GM19324 (cell line): ENCODE results near the gene RRP1.
"Not testable (repeated sequence)": the region's sequence is repeated elsewhere in the genome, so short reads cannot be mapped to it uniquely, and the experiment has no call there.

Experiments
- ATAC-seq: cut with Tn5 transposase; IDR thresholded peaks from one replicate; pipeline ENCODE4 v1.9.1; 2021; ENCODE audit warnings: mild to moderate bottlenecking, moderate library complexity; ENCODE audit not compliant: unreplicated experiment, low FRiP score

The RRP1 gene

DNA sequence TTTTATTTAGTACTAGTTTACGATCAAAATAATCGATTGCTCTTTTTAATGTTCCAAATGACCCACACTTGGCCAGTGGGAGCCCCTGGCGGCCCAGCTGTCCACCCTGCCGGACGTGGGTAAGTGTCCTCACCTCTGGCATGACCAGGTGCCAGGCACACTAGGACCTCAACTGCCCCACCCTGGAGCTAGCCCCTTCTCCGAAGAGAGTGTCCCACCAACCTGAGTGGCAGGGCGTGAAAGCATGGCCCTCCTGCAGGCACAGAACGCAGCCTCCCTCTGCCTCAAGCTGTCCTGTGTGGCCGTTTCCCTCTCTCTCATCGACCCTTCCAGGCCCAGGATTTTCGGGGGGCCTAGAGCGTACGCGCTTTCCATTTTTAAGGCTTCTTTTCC lies 42.8 kb downstream of the RRP1 start:
- no peak for ATAC-seq

DNA sequence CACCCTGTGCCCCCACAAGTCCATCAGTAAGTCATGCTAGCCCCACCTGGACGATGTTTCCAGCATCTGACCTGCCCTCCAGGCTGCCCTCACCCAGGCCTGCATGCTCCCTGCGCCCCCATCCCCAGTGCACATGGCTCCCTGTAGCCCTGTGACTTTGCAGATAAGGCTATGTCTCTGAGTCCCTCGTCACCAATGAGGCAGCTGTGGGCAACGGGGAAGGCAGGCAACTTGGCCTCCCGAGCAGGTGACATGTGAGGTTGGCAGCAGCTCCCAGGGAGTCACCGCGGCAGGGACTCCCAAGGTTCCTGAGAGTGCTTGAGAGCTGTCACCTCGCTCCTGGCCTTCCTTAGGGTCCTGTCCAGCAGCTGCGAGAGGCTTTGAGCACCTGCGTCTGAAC lies 43.3 kb downstream of the RRP1 start:
- ATAC-seq: no peak

DNA sequence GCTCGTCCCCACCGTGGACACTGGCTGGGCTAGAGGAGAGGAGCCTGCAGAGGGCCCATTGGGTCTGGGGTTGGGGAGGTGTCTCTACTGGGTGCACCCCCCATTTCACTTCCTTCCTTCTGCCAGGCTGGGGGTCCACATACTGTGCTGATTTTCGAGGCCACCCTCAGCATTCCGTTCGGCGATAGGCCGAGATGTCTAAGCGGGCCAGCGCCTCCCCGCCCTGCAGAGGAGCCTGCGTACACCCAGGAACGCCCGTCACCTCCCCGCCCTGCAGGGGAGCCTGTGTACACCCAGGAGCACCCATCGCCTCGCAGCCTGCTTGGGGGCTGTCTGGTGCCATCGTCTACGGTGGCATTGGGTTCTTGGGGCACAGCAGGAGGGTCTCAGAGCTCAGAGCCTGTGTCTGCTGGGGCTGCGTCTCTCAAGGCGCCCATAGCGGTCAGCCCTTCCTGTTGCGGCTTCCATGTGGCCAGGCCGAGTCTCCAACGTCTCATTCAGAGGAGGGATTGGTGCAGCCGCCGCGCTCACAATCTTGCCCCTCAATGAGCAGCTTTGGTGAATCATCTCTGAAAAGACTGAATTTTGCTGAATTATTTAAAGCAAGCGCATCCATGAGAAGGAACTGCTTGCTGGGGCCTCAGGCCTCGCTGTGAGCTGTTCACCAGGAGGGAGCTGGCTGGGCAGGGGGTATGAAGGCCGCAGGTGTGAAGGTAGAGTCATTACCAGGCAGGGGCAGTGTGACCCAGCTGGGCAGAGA lies 44.9 kb downstream of the RRP1 start:
- ATAC-seq: no peak

DNA sequence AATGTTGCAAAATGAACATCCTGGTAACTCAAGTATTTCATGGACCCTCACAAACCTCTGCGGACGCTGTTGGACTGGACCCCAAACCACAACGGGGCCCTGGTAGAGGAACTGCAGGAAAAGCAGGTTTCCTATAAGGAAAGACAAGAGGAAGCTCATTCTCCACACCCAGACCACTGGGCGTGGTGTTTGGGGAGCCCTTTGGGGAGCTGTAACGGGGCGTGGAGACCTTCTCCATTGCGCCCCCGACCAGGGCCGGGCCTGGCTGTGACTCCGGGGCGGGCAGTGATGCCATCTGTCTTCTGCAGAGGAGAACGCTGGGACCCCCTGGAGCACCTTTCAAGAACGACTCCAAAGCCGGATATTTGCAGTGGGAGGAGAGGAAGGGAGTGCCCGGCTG lies 45.7 kb downstream of the RRP1 start:
- no peak for ATAC-seq

DNA sequence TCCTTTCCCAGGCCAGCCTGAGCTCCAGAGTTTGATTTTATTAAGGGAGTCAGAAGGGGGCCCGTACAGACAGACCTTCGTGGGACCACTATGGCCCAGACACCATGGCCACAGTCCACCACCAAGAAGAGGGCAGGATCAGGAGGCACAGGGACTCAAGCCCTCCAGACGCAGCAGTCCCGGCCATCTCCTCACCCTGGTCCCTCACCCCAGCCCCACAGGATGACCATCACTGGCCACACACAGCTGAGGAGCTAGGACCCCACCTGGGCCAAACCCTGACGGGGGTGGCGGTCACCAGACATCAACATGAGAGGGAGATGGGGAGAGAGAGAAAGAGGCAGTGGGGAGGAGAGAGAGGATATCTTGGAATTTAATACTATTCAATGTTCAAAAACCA lies 46.5 kb downstream of the RRP1 start:
- ATAC-seq: no peak

DNA sequence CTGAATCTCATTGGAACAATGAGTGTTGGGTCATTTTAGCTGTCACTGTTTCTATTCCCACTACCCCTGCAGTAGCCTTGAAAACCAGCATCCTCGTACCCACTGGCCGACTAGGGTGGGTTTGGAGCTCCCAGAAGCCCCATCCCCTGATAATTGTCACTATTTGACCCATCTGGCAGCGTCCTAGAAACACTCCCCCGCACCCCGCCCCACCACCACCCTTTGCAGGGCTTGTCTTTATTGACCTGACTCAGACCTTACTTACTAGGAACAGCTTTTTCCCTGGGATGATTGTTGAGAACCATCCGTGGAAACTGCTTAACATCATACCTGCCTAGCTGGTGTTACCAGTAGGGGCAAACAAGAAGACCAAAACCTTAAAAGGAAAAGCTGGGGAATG lies 47.2 kb downstream of the RRP1 start:
- ATAC-seq: no peak

DNA sequence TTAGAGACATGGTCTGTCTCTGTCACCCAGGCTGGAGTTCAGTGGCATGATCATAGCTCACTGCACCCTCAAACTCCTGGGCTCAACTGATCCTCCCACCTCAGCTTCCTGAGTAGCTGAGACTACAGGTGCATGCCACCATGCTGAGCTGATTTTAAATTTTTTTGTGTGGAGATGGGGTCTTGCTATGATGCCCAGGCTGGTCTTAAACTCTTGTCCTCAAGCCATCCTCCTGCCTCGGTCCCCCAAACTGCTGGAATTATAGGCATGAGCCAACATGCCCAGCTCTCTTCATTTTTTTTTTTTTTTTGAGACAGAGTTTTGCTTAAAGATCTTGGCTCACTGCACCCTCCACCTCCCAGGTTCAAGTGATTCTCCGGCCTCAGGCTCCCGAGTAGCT lies 50.9 kb downstream of the RRP1 start:
- no peak for ATAC-seq

DNA sequence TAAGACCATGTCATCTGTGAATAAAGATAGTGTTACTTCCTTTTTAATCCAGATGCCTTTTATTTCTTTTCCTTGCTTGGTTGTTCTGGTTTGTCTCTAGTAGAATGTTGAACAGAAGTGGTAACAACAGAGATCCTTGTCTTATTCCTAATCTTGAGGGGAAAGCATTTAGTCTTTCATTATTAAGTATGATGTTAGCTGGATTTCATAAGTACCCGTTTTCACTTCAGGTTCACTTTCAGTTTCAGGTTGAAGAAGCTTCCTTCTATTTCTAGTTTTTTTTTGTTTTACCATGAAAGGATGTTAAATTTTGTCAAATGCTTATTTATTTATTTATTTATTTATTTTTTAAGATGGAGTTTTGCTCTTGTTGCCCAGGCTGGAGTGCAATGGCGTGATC lies 53.4 kb downstream of the RRP1 start:
- no peak for ATAC-seq

DNA sequence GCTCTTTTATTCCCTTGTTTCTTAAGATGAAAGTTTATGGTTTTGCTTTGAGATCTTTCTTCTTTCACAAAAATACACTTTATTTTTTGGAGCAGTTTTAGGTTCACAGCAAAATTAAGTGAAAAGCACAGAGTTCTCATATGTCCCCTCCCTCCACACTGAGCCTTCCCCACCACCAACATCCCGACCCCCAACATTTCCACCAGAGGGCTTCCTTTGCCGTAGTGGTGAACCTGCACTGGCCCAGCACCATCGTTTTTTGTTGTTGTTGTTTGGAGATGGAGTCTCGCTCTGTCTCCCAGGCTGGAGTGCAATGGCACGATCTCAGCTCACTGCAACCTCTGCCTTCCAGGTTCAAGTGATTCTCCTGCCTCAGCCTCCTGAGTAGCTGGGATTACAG lies 55.5 kb downstream of the RRP1 start:
- not testable (repeated sequence) for ATAC-seq

DNA sequence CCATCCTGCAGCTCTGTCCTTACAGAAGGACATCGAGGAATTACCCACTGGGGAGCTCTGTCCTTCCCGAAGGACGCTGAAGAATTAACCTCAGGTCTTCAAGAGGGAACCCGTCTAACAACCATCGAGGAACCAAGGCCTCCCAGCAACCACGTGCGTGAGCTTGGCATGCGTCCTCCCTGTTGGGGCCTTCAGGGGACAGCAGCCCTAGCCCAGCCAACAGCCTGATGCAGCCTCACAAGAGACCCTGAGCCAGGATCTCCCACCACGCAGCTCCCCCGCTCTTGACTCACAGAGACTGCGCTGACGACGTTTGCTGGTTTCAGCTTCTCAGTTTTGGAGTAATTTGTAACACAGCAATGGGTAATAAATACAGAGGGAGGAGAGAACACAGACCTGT lies 56.0 kb downstream of the RRP1 start:
- ATAC-seq: no peak

DNA sequence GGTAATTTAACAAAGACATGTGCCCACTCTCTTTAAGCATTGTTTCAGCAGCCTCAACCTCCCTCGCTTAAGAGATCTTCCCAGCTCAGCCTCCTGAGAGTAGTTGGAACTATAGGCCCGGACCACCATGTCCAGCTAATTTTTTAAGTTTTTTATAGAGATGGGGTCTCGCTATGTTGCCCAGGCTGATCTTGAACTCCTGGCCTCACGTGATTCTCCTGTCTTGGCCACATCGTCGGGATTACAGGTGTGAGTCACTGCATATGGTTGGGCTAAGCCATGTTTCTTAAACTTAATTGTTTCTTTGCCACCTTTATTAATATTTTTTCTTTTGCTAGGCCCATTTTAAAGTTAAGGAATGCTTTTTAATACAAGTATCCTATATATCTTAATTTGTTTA lies 57.1 kb downstream of the RRP1 start:
- no peak for ATAC-seq

DNA sequence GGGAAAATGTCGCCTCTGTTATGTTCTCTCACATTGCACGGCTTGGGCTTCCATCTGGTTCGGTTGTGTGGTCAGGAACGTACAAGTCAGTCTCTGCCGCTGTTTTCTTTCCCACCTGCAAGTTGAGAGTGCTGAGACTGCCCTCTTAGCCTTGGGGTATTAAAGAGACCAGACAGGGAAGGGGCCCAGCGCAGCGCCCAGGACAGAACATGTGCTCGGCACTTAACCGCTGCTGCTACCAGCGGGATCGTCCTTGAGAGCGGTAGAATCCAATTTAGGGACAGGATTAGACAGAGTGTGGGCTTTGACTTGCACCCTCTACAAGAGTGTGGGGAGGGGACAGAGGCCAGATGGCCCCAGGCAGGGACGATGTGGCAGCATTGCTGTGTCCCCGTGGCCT lies 57.9 kb downstream of the RRP1 start:
- no peak for ATAC-seq

DNA sequence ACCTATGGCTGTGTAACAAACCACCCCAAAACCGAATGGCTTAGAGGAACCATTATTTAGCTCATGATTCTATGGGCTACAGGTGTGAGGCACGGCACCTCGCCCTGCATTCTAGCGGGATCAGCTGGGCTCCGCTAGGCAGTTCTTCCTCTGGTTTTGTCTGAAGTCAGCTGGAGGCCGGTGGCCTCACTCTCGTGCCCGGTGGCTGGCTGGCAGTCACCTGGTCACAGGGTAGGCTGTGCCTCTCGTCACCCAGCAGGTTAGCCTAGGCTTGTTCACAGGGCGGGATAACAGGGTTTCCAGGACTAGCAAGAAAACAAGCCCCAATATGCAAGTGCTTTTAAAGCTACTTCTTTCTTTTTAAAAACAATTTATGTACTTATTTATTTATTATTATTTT lies 59.4 kb downstream of the RRP1 start:
- ATAC-seq: no peak

DNA sequence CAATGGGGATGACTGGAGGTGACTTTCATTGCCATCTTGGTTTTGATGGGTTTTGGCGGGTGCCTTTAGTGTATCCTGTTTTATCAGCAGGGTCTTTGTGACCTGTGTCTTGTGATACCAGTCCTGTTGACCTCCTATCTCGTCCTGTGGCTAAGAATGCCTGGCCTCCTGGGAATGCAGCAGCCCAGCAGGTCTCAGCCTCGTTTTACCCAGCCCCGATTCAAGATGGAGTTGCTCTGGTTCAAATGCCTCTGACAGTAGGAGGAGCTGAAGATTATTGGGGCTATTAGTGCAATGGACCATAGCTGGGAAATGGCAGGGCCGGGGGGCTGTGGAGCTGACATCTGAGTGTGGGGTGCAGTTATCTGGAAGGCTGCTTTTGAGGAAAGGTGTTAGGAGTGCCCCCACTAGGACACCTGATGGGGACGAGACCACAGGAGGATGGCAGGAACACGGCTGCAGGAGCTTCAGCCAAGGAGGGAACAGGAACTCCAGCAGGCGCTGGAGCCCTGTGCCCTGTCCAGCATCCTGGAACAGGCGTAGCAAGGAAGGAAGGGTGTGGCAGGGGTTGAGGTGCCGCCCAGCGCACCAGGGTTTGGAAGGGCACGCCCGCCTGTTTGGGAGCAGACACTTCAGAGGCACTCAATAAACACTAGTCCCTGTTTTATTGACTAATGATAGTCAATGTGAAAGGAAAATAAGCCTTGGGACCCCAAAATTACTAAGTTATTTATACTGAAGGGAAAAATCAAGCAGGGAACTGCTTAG lies 60.3 kb downstream of the RRP1 start:
- ATAC-seq: no peak

DNA sequence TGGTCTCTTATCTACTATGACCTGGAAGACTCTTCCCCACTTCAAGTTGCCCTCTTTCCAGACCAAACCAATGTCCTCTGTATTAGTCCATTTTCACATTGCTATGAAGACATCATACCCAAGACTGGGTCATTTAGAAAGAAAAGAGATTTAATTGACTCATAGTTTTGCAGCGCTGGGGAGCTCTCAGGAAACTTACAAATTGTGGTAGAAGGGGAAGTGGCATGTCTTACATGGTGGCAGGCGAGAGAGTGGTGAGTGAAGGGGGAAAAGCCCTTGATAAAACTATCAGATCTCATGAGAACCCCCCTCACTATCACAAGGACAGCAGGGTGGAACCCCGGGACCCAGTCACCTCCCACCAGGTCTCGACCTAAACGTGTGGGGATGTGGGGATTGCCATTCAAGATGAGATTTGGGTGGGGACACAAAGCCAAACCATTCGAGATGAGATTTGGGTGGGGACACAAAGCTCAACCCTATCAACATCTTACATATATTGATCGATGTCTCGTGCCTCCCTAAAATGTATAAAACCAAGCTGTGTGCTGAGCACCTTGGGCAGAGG lies 61.4 kb downstream of the RRP1 start:
- ATAC-seq: no peak

DNA sequence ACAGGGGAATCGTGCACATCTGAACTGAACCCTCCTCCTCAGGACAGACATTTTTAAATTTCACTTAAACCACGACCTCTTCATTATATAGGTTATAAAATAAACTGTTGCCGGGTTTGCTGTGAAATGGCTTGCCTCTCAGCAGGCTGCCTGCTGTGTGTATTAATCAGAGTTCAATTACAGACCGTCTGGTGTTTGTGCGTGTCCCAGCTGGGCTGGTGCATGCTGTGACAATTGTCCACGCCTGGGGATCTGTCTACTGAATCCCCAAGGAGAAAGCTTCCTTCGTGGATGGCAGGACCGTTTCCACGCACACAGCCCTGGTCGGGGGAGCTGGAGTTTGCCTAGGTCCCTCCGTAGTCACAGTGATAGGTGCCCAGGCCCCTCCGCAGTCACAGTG lies 62.2 kb downstream of the RRP1 start:
- no peak for ATAC-seq

DNA sequence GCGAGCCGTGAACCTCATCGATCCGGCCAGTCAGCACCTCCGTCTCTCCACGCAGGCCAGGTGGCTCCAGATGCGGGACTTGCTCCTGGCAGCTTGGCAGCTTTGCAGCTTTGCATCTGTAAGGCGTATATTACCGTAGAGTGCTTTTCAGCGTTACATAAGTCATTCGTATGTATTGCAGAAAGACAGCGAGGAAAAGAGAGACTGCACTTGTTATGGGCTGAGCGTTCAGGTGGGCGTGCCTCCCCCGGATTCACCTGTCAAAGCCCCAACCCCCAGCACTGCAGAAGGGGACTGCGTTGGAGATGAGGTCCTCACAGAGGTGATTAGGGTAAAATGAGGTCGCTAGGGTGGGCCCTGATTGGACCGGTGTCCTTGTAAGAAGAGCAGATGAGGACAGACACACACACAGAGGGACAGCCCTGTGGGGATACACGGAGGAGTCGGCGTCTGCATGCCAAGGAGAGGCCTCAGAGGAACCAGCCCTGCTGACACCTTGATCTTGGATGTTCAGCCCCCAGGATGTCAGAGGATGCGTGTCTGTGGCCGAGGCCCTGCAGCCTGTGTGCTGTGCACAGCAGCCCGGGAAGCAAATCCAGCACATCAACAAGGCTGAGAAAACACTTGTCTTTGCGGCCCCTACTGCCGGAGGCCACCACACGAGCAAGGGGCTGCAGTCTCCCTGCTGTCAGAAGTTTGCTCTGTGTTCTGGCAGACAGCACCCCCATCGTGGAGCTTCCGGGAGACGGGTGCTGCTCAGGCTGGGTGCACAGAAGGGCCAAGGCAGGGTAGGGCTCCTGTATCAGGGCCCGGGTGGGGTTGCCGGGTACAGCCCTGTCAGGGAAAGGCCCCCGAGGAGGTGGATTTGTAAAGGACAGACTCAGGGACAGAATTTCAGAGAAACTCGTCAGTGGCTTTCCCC lies 64.7 kb downstream of the RRP1 start:
- no peak for ATAC-seq
